ENCODE data around the gene PRR35. TPM values are rescaled to one million over a fixed set of nuclear protein-coding genes. Genes with fewer than 3 reads are reported as not detected.
"Not testable (repeated sequence)": the region's sequence is repeated elsewhere in the genome, so short reads cannot be mapped to it uniquely, and the experiment has no call there.

The PRR35 gene
- total RNA-seq, 4 donors from 2014 or later, result not detected

DNA sequence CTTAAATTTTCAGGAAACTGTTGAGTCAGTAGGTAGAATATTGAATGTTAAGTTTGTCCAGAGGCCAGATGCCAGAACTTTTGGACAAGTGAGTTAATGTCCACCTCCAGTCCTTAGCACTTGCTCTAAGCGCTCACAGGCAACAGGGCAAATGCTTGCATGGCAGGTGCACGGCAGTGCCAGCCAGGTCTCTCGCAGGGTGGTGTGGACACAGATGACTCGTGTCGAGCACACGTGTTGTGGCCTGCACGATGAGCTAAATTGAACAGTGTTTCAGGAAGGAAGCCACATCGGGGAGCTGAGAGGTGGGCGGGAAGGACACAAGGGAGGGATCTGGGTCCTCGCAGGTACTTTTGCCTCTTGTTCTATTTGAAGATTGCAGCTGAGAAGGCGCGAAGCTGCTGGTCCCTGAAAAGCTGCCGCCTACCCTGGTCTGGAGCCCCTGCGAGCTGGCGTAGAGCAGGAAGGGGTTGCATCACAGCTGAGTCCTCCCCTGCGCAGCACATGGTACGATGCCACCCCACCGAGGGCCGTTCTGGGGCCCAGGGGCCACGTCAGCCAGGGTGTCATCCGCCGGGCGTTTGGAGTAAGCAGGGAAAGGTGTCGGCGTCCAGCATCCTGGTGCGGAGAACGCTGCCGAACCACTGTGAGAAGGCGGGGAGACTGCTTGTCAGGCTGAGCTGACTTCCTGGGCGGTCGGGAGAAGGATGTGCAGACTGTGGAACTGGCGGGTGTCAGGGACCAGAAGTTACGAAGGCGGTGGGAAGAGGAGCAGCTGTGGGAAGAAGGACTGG, 35.9 kb downstream of the PRR35 start:
- no peak for DNase-seq
- in situ Hi-C loops (cut with MboI; ENCODE audit: low pct_ligation_motif_present in 1 of 4, low pct_unique_long_range_greater_than_20kb in 1 of 4, low sequenced_read_pairs in 3 of 4) (no loop called here), intact Hi-C loops (cut with DNase I; ENCODE audit: low total_unique reads) (loop anchor here (2.0 kb wide), 1 partner anchor 35 kb away; the partner anchor contains the start of gene WFIKKN1)
- Histone ChIP-seq H3K27ac (no peak overlapping the region), H3K36me3 (no peaks in the 10 kb centered on the region), H3K4me1 (peaks cover 15 to 41% (median 36%) of the 10 kb centered on the region in 4 donors), H3K27me3 (no peaks in the 10 kb centered on the region), H3K4me3 (no peak overlapping the region), H3K9me3 (no peaks in the 10 kb centered on the region)
- TF ChIP-seq, protein P1, sequence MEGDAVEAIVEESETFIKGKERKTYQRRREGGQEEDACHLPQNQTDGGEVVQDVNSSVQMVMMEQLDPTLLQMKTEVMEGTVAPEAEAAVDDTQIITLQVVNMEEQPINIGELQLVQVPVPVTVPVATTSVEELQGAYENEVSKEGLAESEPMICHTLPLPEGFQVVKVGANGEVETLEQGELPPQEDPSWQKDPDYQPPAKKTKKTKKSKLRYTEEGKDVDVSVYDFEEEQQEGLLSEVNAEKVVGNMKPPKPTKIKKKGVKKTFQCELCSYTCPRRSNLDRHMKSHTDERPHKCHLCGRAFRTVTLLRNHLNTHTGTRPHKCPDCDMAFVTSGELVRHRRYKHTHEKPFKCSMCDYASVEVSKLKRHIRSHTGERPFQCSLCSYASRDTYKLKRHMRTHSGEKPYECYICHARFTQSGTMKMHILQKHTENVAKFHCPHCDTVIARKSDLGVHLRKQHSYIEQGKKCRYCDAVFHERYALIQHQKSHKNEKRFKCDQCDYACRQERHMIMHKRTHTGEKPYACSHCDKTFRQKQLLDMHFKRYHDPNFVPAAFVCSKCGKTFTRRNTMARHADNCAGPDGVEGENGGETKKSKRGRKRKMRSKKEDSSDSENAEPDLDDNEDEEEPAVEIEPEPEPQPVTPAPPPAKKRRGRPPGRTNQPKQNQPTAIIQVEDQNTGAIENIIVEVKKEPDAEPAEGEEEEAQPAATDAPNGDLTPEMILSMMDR (IDR thresholded peaks at IDR 0.05), result no peak
- TF ChIP-seq EP300 (IDR thresholded peaks at IDR 0.05; ENCODE audit: low read depth), result no peak
- TF ChIP-seq POLR2A (IDR thresholded peaks at IDR 0.05), result no peak
- no peak for TF ChIP-seq POLR2AphosphoS5 (IDR thresholded peaks at IDR 0.05)
- 87 to 93% methylated on average over 3 to 34 of the region's 34 CpGs for WGBS, 2 donors (ENCODE audit: low coverage in 1 of 2)

DNA sequence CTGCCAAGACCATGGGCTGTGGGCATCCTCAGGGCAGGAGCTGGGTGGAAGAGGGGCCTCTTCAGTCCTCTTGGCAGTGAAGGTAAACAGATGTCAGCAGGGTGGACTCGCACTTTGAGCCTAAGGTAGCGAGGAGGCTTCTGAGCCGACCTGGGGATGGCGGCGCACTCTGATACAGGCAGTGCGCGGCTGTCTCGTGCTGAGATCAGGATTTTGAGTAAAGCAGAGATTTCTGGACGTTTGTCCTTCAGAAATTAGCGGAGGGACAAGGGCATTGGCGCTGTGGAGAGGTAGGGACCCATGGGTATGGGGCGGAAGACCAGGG, 36.5 kb downstream of the PRR35 start:
- no peaks in the 10 kb centered on the region for H3K36me3 ChIP-seq
- H3K4me1 ChIP-seq, result peaks cover 13 to 36% (median 32%) of the 10 kb centered on the region in 4 donors
- H3K9me3 ChIP-seq, result no peaks in the 10 kb centered on the region
- no peak overlapping the region for H3K27ac ChIP-seq
- no peak for DNase-seq
- 92% methylated on average over 12 of the region's 12 CpGs; no CpG with 5 or more reads in 1 of the 2 donors for WGBS, 2 donors (ENCODE audit: low coverage in 1 of 2)
- TF ChIP-seq EP300 (IDR thresholded peaks at IDR 0.05; ENCODE audit: low read depth) (no peak), POLR2A (IDR thresholded peaks at IDR 0.05) (no peak), POLR2AphosphoS5 (IDR thresholded peaks at IDR 0.05) (no peak)
- TF ChIP-seq, protein P1 (IDR thresholded peaks at IDR 0.05), result no peak
- no peaks in the 10 kb centered on the region for H3K27me3 ChIP-seq
- intact Hi-C loops (cut with DNase I; ENCODE audit: low total_unique reads) (no loop called here), in situ Hi-C loops (cut with MboI; ENCODE audit: low pct_ligation_motif_present in 1 of 4, low pct_unique_long_range_greater_than_20kb in 1 of 4, low sequenced_read_pairs in 3 of 4) (no loop called here)
- no peak overlapping the region for H3K4me3 ChIP-seq

DNA sequence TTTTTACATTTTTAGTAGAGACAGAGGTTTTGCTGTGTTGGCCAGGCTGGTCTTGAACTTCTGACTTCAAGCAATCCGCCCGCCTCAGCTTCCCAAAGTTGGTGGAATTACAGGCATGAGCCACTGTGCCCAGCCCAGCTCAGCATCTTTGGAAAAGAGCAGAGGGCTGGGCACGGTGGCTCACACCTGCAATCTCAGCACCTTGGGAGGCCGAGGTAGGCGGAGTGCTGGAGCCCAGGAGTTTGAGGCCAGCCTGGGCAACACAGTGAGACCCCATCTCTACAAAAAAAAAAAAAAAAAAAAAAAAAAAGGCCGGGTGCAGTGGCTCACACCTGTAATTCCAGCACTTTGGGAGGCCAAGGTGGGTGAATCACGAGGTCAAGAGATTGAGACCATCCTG, 37.5 kb downstream of the PRR35 start:
- H3K27me3 ChIP-seq; H3K27ac ChIP-seq; H3K4me3 ChIP-seq; H3K9me3 ChIP-seq; intact Hi-C loops (cut with DNase I; ENCODE audit: low total_unique reads); in situ Hi-C loops (cut with MboI; ENCODE audit: low pct_ligation_motif_present in 1 of 4, low pct_unique_long_range_greater_than_20kb in 1 of 4, low sequenced_read_pairs in 3 of 4); H3K36me3 ChIP-seq; DNase-seq: not testable (repeated sequence)
- peaks cover 3 to 26% (median 22%) of the 10 kb centered on the region in 4 donors for H3K4me1 ChIP-seq
- WGBS, 2 donors (ENCODE audit: low coverage in 1 of 2), result 98 to 100% methylated on average over 4 to 7 of the region's 7 CpGs

DNA sequence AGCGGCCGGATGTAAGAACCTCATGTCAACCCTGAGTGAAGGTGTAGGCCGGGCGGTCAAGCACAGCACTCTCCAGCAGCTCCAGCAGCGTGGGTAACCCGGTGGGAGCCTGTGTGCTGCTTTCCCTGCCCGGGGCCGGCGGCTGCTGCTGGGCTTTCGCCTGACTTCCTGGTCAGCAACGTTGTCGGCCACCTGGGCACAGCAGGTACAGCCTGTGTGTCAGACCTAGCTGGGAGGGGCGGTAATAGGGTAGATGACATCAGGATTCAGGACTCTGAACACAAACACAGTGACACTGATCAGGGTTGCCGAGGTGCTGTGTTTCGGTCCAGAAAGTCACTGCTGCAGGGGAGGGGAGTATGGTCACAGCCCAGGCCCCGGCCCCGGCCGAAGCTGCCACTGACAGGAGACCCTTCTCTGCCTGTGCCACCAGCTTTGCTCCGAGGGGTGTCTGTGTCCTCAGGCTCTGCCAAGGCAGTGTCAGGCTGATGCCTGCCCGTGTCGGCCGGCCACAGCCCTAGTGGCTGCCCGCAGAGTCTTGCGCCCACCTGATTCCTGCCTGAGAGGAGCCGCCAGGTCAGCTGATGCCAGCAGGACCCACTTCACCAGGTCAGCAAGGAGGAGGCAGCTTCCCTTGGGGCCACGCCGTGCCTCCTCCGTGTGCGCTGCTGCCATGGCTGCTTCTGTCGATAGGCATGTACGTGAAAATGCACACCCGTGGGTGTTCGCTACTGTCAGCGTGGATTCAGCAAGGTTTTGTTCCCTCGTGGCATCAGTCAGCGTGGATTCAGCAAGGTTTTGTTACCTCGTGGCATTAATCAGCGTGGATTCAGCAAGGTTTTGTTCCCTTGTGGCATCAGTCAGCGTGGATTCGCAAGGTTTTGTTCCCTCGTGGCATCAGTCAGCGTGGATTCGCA, 38.9 kb downstream of the PRR35 start:
- Histone ChIP-seq H3K27me3 (no peaks in the 10 kb centered on the region), H3K4me3 (no peak overlapping the region), H3K36me3 (no peaks in the 10 kb centered on the region), H3K4me1 (peaks cover 3 to 13% (median 9%) of the 10 kb centered on the region in 4 donors), H3K27ac (peak overlapping the region in 1 of 4 donors; percentile 44), H3K9me3 (no peaks in the 10 kb centered on the region)
- WGBS, 2 donors (ENCODE audit: low coverage in 1 of 2), result 96% methylated on average over 40 of the region's 43 CpGs; no CpG with 5 or more reads in 1 of the 2 donors
- DNase-seq, result peak; percentile 35
- intact Hi-C loops (cut with DNase I; ENCODE audit: low total_unique reads), result no loop called here
- in situ Hi-C loops (cut with MboI; ENCODE audit: low pct_ligation_motif_present in 1 of 4, low pct_unique_long_range_greater_than_20kb in 1 of 4, low sequenced_read_pairs in 3 of 4), result no loop called here
- TF ChIP-seq EP300 (IDR thresholded peaks at IDR 0.05; ENCODE audit: low read depth) (no peak), POLR2A (IDR thresholded peaks at IDR 0.05) (no peak)

DNA sequence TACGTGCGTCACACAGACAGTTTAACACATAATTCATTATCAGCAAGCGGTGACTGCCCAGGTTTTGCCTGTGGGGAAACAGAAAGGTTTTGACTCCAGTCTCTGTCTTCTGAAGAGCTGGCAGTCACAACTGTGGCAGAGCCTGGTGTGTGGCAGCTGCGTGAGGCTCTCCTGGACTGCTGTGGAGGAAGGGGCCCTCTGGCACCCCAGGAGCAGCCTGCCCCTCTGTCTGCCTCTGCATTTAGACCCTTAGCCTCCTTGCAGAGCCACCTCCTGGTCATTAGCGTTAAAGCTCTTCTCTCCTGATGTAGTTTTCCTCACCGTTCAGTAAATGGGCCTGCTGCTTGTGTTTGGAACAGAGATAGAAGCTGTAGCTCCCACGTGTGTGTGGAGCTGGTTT, 40.6 kb downstream of the PRR35 start:
- intact Hi-C loops (cut with DNase I; ENCODE audit: low total_unique reads), result no loop called here
- no peak for DNase-seq
- WGBS, 2 donors (ENCODE audit: low coverage in 1 of 2), result 64 to 100% methylated on average over 3 to 7 of the region's 7 CpGs

More for the DNA sequence above, 40.6 kb downstream of the PRR35 start:
- TF ChIP-seq EP300 (IDR thresholded peaks at IDR 0.05; ENCODE audit: low read depth) (no peak), POLR2A (IDR thresholded peaks at IDR 0.05) (no peak), POLR2AphosphoS5 (IDR thresholded peaks at IDR 0.05) (no peak)
- TF ChIP-seq, protein P1 (IDR thresholded peaks at IDR 0.05), result no peak
- Histone ChIP-seq H3K27ac (no peak overlapping the region), H3K4me1 (no peaks in the 10 kb centered on the region), H3K4me3 (no peak overlapping the region), H3K9me3 (no peaks in the 10 kb centered on the region), H3K27me3 (no peaks in the 10 kb centered on the region), H3K36me3 (no peaks in the 10 kb centered on the region)
- in situ Hi-C loops (cut with MboI; ENCODE audit: low pct_ligation_motif_present in 1 of 4, low pct_unique_long_range_greater_than_20kb in 1 of 4, low sequenced_read_pairs in 3 of 4), result loop anchor here in 1 of 4 donors (25.0 kb wide), 1 partner anchor 88 kb away; no protein-coding TSS in a partner anchor

Measured in transverse colon (tissue), 4 donors.